Measurements from ENCODE around the gene ZNF235.

GRCh38 chr19:44303320-44303719, 1.5 kb downstream of the ZNF235 start:
- no peak for TF ChIP-seq CTCF (conservative IDR thresholded peaks at IDR 0.05 in 1 of 2, IDR thresholded peaks at IDR 0.05 in 1 of 2; ENCODE audit: extremely low read depth in 1 of 2, insufficient read depth in 1 of 2, low read depth in 1 of 2, low read length in 2 of 2)
- no peak for TF ChIP-seq EZH2 (IDR thresholded peaks at IDR 0.05; ENCODE audit: borderline replicate concordance, low read length)
